Measurements from ENCODE around the gene BPNT1. TPM values are rescaled to one million over a fixed set of nuclear protein-coding genes. Genes with fewer than 3 reads are reported as not detected.

The BPNT1 gene
- total RNA-seq, 1 experiment from 2014 or later = 25.2 TPM

DNA sequence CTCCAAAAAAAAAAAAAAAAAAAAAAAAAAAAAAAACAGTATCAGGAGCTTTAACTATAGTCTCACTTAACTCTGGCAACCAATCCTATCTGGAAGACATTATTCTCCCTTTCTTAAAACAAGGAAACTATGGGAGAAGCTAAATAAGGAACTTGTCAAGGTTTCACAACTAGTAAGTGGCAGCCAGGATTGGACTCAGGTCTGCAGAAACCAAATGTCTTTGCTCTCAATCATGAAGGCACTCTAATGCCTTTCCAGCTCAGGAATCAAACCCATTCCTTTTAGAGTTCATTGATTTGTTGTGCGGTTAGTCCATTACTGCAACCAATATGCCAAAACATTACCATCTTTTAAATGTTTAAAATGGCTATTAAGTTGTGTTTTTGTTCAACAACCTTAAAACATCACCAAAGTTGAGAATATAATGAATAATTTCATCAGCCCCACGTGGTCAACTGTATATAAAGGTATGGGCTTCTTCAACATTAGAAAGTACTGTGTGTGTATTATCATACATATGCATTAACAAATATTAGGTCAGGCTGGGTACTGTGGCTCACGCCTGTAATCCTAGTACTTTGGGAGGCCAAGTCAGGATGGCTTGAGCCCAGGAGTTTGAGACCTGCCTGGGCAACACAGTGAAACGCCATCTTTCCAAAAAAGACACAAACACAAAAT is 44.8 kb downstream of the BPNT1 start:
- intact Hi-C loops (cut with micrococcal nuclease) = loop anchor here (1.0 kb wide), 1 partner anchor 45 kb away; no protein-coding TSS in a partner anchor
- H3K4me2 ChIP-seq (ENCODE audit: low read length) = peak overlapping the region; percentile 69
- peak overlapping the region; percentile 91 to 98 for H3K4me3 ChIP-seq (replicated peaks in 1 of 2; ENCODE audit: low read depth in 1 of 2, low read length in 2 of 2)
- H3K27ac ChIP-seq (ENCODE audit: low read depth, low read length) = no peak overlapping the region
- H3K79me2 ChIP-seq (ENCODE audit: insufficient read depth, low read length) = peaks cover 63% of the 10 kb centered on the region
- no peak for ATAC-seq
- H3K9ac ChIP-seq (ENCODE audit: low read length) = peak overlapping the region; percentile 74
- BruUV-seq (replicated peaks) = no TSS peak
- H3K9me2 ChIP-seq (ENCODE audit: insufficient read depth) = no peaks in the 10 kb centered on the region
- H2AFZ ChIP-seq (ENCODE audit: low read depth, low read length, poor library complexity, severe bottlenecking) = no peak overlapping the region
- no peaks in the 10 kb centered on the region for H3K9me3 ChIP-seq (ENCODE audit: control insufficient read depth in 1 of 2, insufficient read depth in 1 of 2, low read depth in 1 of 2, low read length in 2 of 2)
- no peaks in the 10 kb centered on the region for H3K27me3 ChIP-seq (ENCODE audit: insufficient read depth, low read length)
- H3K36me3 ChIP-seq (ENCODE audit: control insufficient read depth in 1 of 2, insufficient read depth in 2 of 2, low read length in 2 of 2) = peaks cover 0 to 3% of the 10 kb centered on the region in 2 experiments; a peak in 1 of 4 replicates
- TF ChIP-seq RAD21 (IDR thresholded peaks at IDR 0.05; ENCODE audit: low read depth) (no peak), REST (IDR thresholded peaks at IDR 0.05; ENCODE audit: low read depth) (no peak), FOSL1 (IDR thresholded peaks at IDR 0.05; ENCODE audit: low read depth) (no peak)
- no peak for DNase-seq (ENCODE audit: low read depth, low spot score)
- POLR2A ChIA-PET = interaction anchor here (0.7 kb wide), 1 partner anchor 463 kb away, joined by 3 read pairs; no protein-coding TSS in a partner anchor
- no peaks in the 10 kb centered on the region for H4K20me1 ChIP-seq (ENCODE audit: insufficient read depth)
- H3K4me1 ChIP-seq (ENCODE audit: control insufficient read depth in 1 of 2, insufficient read depth in 2 of 2, low read length in 2 of 2) = peaks cover 4 to 12% of the 10 kb centered on the region in 2 experiments; a peak in 3 of 4 replicates
- CTCF ChIA-PET = interaction anchor here (0.6 kb wide), 1 partner anchor 834 kb away, joined by 3 read pairs; the partner anchor contains the start of gene HLX
- RAD21 ChIA-PET (ENCODE audit: low non-redundant PET in 1 of 2, low total read pairs in 2 of 2, uncharacterized antibody in 2 of 2, unreplicated experiment in 2 of 2) = interaction anchor here in 1 of 2 experiments (0.6 kb wide), 1 partner anchor 29 kb away, joined by 4 read pairs; no protein-coding TSS in a partner anchor

DNA sequence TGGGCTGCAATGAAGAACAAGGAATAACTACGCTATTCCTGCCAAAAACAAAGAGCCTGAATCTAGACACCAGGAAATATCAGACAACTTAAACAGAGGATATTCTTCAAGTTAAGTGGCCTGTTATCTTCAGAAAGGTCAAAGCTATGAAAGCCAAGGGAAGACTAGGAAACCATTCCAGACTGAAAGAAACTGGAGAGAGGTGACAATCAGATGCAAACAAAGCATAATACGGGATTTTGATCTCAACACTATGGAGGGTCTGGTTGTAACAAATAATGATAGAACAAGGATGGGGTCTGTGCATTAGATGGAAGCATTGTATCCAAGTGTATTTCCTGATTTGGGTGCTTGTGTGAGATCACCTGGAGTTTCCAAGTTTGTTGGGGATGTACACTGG is 45.9 kb downstream of the BPNT1 start:
- H3K27me3 ChIP-seq (ENCODE audit: insufficient read depth, low read length) = no peaks in the 10 kb centered on the region
- H4K20me1 ChIP-seq (ENCODE audit: insufficient read depth) = no peaks in the 10 kb centered on the region
- intact Hi-C loops (cut with micrococcal nuclease) = no loop called here
- no TSS peak for BruUV-seq (replicated peaks)
- H2AFZ ChIP-seq (ENCODE audit: low read depth, low read length, poor library complexity, severe bottlenecking) = no peak overlapping the region
- RAD21 ChIA-PET (ENCODE audit: low non-redundant PET in 1 of 2, low total read pairs in 2 of 2, uncharacterized antibody in 2 of 2, unreplicated experiment in 2 of 2) = no interaction called here
- H3K9me2 ChIP-seq (ENCODE audit: insufficient read depth) = no peaks in the 10 kb centered on the region
- ATAC-seq = no peak
- H3K4me1 ChIP-seq (ENCODE audit: control insufficient read depth in 1 of 2, insufficient read depth in 2 of 2, low read length in 2 of 2) = peaks cover 4 to 12% of the 10 kb centered on the region in 2 experiments; a peak in 3 of 4 replicates
- peaks cover 70% of the 10 kb centered on the region for H3K79me2 ChIP-seq (ENCODE audit: insufficient read depth, low read length)
- no peak overlapping the region for H3K4me2 ChIP-seq (ENCODE audit: low read length)
- DNase-seq (ENCODE audit: low read depth, low spot score) = no peak
- H3K9me3 ChIP-seq (ENCODE audit: control insufficient read depth in 1 of 2, insufficient read depth in 1 of 2, low read depth in 1 of 2, low read length in 2 of 2) = no peaks in the 10 kb centered on the region
- CTCF ChIA-PET = no interaction called here
- POLR2A ChIA-PET = no interaction called here
- peaks cover 6 to 11% of the 10 kb centered on the region in 2 experiments; a peak in 3 of 4 replicates for H3K36me3 ChIP-seq (ENCODE audit: control insufficient read depth in 1 of 2, insufficient read depth in 2 of 2, low read length in 2 of 2)
- no peak overlapping the region for H3K9ac ChIP-seq (ENCODE audit: low read length)
- H3K4me3 ChIP-seq (replicated peaks in 1 of 2; ENCODE audit: low read depth in 1 of 2, low read length in 2 of 2) = no peak overlapping the region
- no peak overlapping the region for H3K27ac ChIP-seq (ENCODE audit: low read depth, low read length)
- TF ChIP-seq RAD21 (IDR thresholded peaks at IDR 0.05; ENCODE audit: low read depth) (no peak), ZFX (IDR thresholded peaks at IDR 0.05) (no peak), EGR1 (IDR thresholded peaks at IDR 0.05; ENCODE audit: low read depth) (no peak), CTCF (IDR thresholded peaks at IDR 0.05 in 2 of 3, conservative IDR thresholded peaks at IDR 0.05 in 1 of 3; ENCODE audit: borderline replicate concordance in 1 of 3, insufficient read depth in 1 of 3, low read depth in 2 of 3, low read length in 2 of 3) (no peak), TCF7L2 (IDR thresholded peaks at IDR 0.05; ENCODE audit: borderline replicate concordance, extremely low read depth, insufficient read depth, insufficient read length) (no peak), SRF (IDR thresholded peaks at IDR 0.05; ENCODE audit: low read depth) (no peak), SIN3A (IDR thresholded peaks at IDR 0.05; ENCODE audit: low read depth) (no peak)
